GM12873 (cell line): ENCODE results near the gene SLC23A2.

Experiments used
- CTCF ChIP-seq: IDR thresholded peaks from 2 replicates; pipeline ENCODE4 v1.5.1; 2012; ENCODE audit warnings: low read depth, mild to moderate bottlenecking, moderate library complexity, low read length, control low read depth; ENCODE audit not compliant: insufficient read depth; ENCODE audit errors: missing control alignments

Gene SLC23A2

GRCh38 chr20:4811661-4812181 is 189.6 kb downstream of the SLC23A2 start:
- TF ChIP-seq CTCF: no peak

DNA sequence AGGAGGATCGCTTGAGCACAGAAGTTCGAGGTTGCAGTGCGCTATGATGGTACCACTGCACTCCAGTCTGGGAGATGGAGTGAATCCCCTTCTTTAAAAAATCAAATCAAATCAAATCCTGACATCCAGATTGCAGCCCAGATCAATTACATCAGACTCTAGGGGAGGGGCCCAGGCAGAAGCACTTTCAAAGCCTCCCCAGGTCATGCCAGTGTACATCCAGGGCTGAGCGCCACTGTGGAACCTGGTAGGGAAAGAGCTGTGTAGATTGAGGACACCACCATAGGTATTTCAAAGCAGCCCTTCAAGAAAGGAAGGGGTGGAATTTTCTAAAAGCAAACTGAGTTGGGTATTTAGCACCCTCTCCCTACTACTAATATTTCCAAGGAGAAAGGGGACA is 190.1 kb downstream of the SLC23A2 start:
- no peak for TF ChIP-seq CTCF

DNA sequence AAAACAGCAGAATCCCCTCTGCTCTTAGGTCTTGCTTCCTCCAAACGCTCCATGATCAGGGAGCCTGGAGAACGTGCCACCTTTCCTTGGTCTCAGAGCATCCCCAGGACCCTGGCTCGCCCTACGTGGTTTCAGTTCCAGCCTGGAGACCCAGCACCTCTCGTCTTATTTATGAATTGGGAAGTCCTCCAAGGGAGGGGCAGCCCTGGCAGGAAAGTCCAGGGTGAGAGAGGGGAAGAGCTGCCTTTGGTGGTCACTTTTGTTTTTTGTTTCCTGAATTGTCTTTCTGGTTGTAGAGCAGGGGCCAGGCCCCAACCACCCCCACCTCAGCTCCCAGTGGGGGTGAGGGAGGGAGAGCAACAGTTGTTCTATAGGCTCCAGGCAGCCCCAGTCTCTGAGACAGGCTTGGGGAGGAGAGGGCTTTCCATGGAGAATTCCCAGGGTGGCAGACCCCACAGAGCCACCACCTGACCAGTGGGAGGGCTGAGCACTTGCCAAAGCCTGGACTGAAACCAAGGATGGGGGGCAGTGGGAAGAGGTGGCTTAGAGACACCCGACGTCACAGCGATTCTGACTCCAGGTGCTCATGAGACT is 190.8 kb downstream of the SLC23A2 start:
- TF ChIP-seq CTCF: no peak

DNA sequence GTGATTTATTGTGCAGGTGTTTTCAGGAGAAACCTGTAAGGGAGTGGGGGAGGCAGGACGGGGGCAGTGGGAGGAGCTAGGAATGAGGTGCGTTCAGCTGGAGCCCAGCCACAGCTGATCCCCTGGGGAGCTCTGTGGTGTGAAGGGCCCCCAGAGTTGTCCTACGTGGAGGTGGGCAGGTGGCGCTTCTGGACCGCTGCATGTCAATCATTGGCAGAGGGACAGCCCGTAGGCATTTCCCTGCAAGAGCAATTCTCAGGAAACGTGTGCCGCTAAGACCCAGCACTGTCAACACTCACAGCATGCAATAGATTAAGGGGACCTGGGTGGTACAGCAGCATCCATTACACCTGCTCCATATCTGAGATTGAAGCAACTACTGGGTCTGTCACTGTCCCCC is 191.6 kb downstream of the SLC23A2 start:
- no peak for TF ChIP-seq CTCF

DNA sequence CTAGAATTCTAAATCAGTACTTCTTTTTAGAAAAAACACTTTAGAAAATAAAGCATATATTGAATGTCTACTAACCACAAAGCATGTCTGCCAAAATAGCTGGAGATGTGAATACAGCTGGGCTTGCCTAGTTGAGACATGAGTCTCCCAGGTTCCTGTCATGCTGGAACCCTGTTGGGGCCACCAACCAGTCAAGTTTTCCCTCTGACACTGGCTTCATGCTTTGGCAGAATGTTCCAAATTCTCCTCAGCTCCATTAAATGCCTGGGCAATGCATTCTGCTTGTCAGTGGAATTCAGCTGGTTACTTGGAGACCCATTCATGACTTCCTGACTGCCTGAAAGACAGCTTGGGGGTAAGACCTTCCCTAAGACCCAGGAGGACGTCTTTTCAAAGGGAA is 192.4 kb downstream of the SLC23A2 start:
- no peak for TF ChIP-seq CTCF

DNA sequence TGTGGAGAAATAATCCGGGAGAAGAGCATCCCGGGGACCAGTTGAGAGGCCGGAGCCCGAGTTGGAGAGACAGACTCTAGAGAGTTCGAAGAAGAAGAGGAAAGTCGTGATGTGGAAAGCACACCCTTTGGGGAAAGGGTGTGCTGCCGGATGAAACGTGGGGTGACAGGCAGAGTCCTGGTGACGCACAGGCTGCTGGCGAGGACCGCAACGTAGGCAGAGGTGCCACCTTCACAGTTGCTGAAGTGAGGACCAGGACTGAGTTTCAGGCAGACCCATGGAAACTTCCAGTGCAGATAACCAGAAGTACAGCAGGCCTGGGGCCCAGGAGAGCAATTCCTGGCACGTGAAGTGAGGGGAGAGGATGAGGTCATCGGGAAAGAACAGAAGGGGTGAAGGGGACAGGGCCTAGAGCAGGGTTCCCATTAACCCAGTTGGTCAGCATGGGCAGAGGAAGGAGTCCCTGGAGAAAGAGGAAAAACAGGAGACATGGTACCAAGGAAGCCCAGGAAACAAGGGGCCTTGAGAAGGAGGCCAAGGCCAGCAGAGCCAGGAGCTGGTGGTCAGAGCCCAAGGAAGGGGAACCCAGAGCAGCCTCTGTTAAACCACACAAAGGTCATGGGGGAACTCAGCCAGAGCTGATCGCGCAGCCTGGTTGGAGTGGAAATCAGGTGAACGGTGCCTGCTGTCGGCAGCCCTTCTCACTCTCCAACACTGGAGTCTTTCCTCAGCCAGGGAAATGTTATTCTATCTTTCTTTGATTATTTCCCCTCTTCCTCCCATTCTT is 195.5 kb downstream of the SLC23A2 start:
- no peak for TF ChIP-seq CTCF

DNA sequence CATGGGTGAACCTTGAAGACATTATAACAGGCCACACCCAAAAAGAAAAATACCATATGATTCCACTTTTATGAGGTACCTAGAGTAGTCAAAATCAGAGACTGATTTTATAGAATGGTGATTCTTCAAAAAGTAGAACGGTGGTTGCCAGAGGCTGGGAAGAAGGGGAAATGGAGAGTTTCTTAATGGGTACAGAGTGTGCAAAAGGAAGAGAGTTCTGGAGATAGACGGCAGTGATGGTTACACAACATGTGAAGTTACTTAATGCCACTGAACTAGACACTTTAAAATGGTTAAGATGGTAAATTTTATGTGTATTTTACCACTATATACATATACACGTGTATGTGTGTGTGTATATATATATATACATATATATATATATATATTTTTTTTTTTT is 198.8 kb downstream of the SLC23A2 start:
- no peak for TF ChIP-seq CTCF
